CD8-positive, alpha-beta memory T cell (primary cell): ENCODE data around the gene NINL. TPM values are rescaled to one million over a fixed set of nuclear protein-coding genes. Genes with fewer than 3 reads are reported as not detected.

Source experiments
- CTCF ChIA-PET: fragments of 350-600 bp; sonication (Branson Sonifier 250); formaldehyde crosslinking; loops from one replicate; lab custom pipeline; 2021; ENCODE audit warnings: antibody characterized with exemption; lab: Charles Lee
- POLR2A ChIA-PET: fragments of 350-600 bp; sonication (Branson Sonifier 250); formaldehyde crosslinking; loops from one replicate; lab custom pipeline; 2021; ENCODE audit warnings: antibody characterized with exemption; lab: Charles Lee
- DNase-seq, 5 donors: peaks; one replicate each; pipeline versions ENCODE4 v3.0.0 to v3.0.0-alpha.2; 2020 to 2022; ENCODE audit warnings: mixed read lengths in 1 of 5
- H3K27ac ChIP-seq: one replicate; pipeline ENCODE4 v1.7.0; 2013; ENCODE audit warnings: low read depth, mild to moderate bottlenecking, low read length, moderate library complexity
- H3K27me3 ChIP-seq: 2 replicates; pipeline ENCODE4 v1.7.0; 2013; ENCODE audit warnings: low read length, mild to moderate bottlenecking; ENCODE audit not compliant: insufficient read depth, poor library complexity, severe bottlenecking
- H3K36me3 ChIP-seq: 2 replicates; pipeline ENCODE4 v1.7.0; 2013; ENCODE audit warnings: mild to moderate bottlenecking, low read length, moderate library complexity; ENCODE audit not compliant: insufficient read depth
- H3K4me1 ChIP-seq: 2 replicates; pipeline ENCODE4 v1.7.0; 2013; ENCODE audit warnings: mild to moderate bottlenecking, low read length, moderate library complexity; ENCODE audit not compliant: insufficient read depth
- H3K4me3 ChIP-seq: 2 replicates; pipeline ENCODE4 v1.7.0; 2013; ENCODE audit warnings: mild to moderate bottlenecking, low read length
- H3K9me3 ChIP-seq: 2 replicates; pipeline ENCODE4 v1.7.0; 2013; ENCODE audit warnings: mild to moderate bottlenecking, low read length
- H3K27ac Mint-ChIP-seq, 8 donors: one replicate each; pipeline ENCODE4 v1.8.0; 2020 to 2021; ENCODE audit warnings: mixed read lengths in 8 of 8, mild to moderate bottlenecking in 6 of 8, inconsistent platforms in 3 of 8, moderate library complexity in 3 of 8
- H3K27me3 Mint-ChIP-seq, 2 donors: one replicate each; pipeline ENCODE4 v1.8.0; 2020 to 2021; ENCODE audit warnings: mixed read lengths in 2 of 2, mild to moderate bottlenecking in 1 of 2, moderate library complexity in 1 of 2
- H3K36me3 Mint-ChIP-seq, 3 donors: one replicate each; pipeline ENCODE4 v1.8.0; 2020 to 2021; ENCODE audit warnings: mixed read lengths in 3 of 3, inconsistent platforms in 1 of 3, mild to moderate bottlenecking in 1 of 3
- H3K4me1 Mint-ChIP-seq, 3 donors: one replicate each; pipeline ENCODE4 v1.8.0; 2020 to 2021; ENCODE audit warnings: mixed read lengths in 3 of 3, inconsistent platforms in 1 of 3, mild to moderate bottlenecking in 1 of 3
- H3K4me3 Mint-ChIP-seq, 7 donors: one replicate each; pipeline ENCODE4 v1.8.0; 2020 to 2021; ENCODE audit warnings: mixed read lengths in 7 of 7, mild to moderate bottlenecking in 6 of 7, moderate library complexity in 4 of 7, inconsistent platforms in 2 of 7
- H3K9me3 Mint-ChIP-seq, 5 donors: one replicate each; pipeline ENCODE4 v1.8.0; 2020 to 2022; ENCODE audit warnings: mixed read lengths in 5 of 5, mild to moderate bottlenecking in 3 of 5, moderate library complexity in 2 of 5, inconsistent platforms in 1 of 5
- polyA plus RNA-seq: library from polyadenylated mRNA; unstranded; fragments of 300-500 nt; fragmentation: Illumina TruSeq; gene quantifications from one replicate; pipeline ENCODE4 v1.2.3, GENCODE V29; 2021
- total RNA-seq, 2 experiments: library from RNA; stranded (reverse); gene quantifications; one replicate each; pipeline ENCODE4 v1.2.3, GENCODE V29; 2021

The NINL gene
- total and polyA plus RNA-seq, 3 experiments from 2014 or later: 0.64 to 1.5 (median 0.77) TPM

DNA sequence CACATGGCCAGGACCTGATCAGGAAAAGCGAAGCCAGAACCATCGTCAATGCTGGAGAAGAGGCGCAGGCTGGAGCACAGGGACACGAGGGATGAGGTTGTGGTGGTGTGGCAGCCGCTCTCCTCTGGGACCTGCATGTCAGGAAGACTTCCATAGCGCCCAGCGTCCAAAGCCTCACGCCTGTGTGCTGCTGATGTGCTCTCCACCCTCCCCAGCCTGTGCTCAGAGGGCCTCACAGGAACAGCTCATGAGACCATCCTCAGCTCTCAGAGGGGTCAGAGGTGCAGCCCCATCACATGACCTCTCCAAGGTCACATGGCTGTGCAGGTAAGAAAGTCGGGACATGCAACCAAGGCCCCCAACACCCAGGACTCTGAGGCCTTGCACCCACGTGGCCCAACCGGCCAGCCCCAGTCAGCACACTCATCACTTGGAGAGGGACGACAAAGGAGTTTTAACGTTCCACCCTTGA is 84.4 kb downstream of the NINL start:
- Mint-ChIP-seq H3K9me3 (no peaks in the 10 kb centered on the region), H3K27ac (peak overlapping the region in 1 of 8 donors; percentile 11)

GRCh38 chr20:25499855-25500434 is 85.4 kb downstream of the NINL start:
- Mint-ChIP-seq H3K4me1 (no peaks in the 10 kb centered on the region), H3K36me3 (no peaks in the 10 kb centered on the region), H3K27me3 (peaks cover 0 to 2% of the 10 kb centered on the region in 2 donors), H3K4me3 (no peak overlapping the region), H3K27ac (no peak overlapping the region), H3K9me3 (no peaks in the 10 kb centered on the region)
- Histone ChIP-seq H3K4me3 (no peak overlapping the region), H3K27ac (no peak overlapping the region), H3K36me3 (no peaks in the 10 kb centered on the region), H3K27me3 (no peaks in the 10 kb centered on the region), H3K4me1 (no peaks in the 10 kb centered on the region), H3K9me3 (no peaks in the 10 kb centered on the region)
- no peak for DNase-seq
- CTCF ChIA-PET: no interaction called here
- POLR2A ChIA-PET: no interaction called here

More for the DNA sequence above, 84.4 kb downstream of the NINL start:
- CTCF ChIA-PET: no interaction called here
- no peak overlapping the region for H3K4me3 ChIP-seq
- H3K27ac ChIP-seq: no peak overlapping the region
- no peaks in the 10 kb centered on the region for H3K36me3 Mint-ChIP-seq
- no peaks in the 10 kb centered on the region for H3K36me3 ChIP-seq
- POLR2A ChIA-PET: no interaction called here
- DNase-seq: no peak
- no peak overlapping the region for H3K4me3 Mint-ChIP-seq
- H3K4me1 Mint-ChIP-seq: no peaks in the 10 kb centered on the region
- no peaks in the 10 kb centered on the region for H3K9me3 ChIP-seq
- peaks cover 0 to 2% of the 10 kb centered on the region in 2 donors for H3K27me3 Mint-ChIP-seq
- H3K27me3 ChIP-seq: no peaks in the 10 kb centered on the region
- H3K4me1 ChIP-seq: no peaks in the 10 kb centered on the region

GRCh38 chr20:25499031-25499430 is 86.3 kb downstream of the NINL start:
- DNase-seq: no peak
- H3K27ac Mint-ChIP-seq: no peak overlapping the region
- peaks cover 0 to 2% of the 10 kb centered on the region in 2 donors for H3K27me3 Mint-ChIP-seq
- CTCF ChIA-PET: no interaction called here
- H3K4me3 Mint-ChIP-seq: no peak overlapping the region
- Histone ChIP-seq H3K27me3 (no peaks in the 10 kb centered on the region), H3K9me3 (no peaks in the 10 kb centered on the region), H3K36me3 (no peaks in the 10 kb centered on the region), H3K4me1 (no peaks in the 10 kb centered on the region), H3K4me3 (no peak overlapping the region), H3K27ac (no peak overlapping the region)
- H3K36me3 Mint-ChIP-seq: no peaks in the 10 kb centered on the region
- H3K9me3 Mint-ChIP-seq: no peaks in the 10 kb centered on the region
- POLR2A ChIA-PET: no interaction called here
- no peaks in the 10 kb centered on the region for H3K4me1 Mint-ChIP-seq

GRCh38 chr20:25498280-25498606 is 87.1 kb downstream of the NINL start:
- H3K9me3 ChIP-seq: no peaks in the 10 kb centered on the region
- CTCF ChIA-PET: no interaction called here
- no peaks in the 10 kb centered on the region for H3K9me3 Mint-ChIP-seq
- H3K27me3 Mint-ChIP-seq: peaks cover 0 to 2% of the 10 kb centered on the region in 2 donors
- DNase-seq: no peak
- POLR2A ChIA-PET: no interaction called here
- H3K27ac ChIP-seq: no peak overlapping the region
- H3K4me3 Mint-ChIP-seq: no peak overlapping the region
- no peaks in the 10 kb centered on the region for H3K4me1 ChIP-seq
- H3K4me3 ChIP-seq: no peak overlapping the region
- no peaks in the 10 kb centered on the region for H3K36me3 ChIP-seq
- H3K4me1 Mint-ChIP-seq: no peaks in the 10 kb centered on the region
- no peaks in the 10 kb centered on the region for H3K27me3 ChIP-seq
- peak overlapping the region in 1 of 8 donors; percentile 84 for H3K27ac Mint-ChIP-seq
- no peaks in the 10 kb centered on the region for H3K36me3 Mint-ChIP-seq

- Mint-ChIP-seq H3K4me3 (no peak overlapping the region), H3K36me3 (no peaks in the 10 kb centered on the region), H3K27ac (no peak overlapping the region), H3K9me3 (no peaks in the 10 kb centered on the region), H3K27me3 (peaks cover 0 to 2% of the 10 kb centered on the region in 2 donors), H3K4me1 (no peaks in the 10 kb centered on the region)
- Histone ChIP-seq H3K4me3 (no peak overlapping the region), H3K4me1 (no peaks in the 10 kb centered on the region), H3K27me3 (no peaks in the 10 kb centered on the region), H3K9me3 (no peaks in the 10 kb centered on the region), H3K27ac (no peak overlapping the region), H3K36me3 (no peaks in the 10 kb centered on the region)
- ChIA-PET POLR2A (no interaction called here), CTCF (no interaction called here)
- DNase-seq: no peak
Observed at GRCh38 chr20:25497586-25498279, 87.6 kb downstream of the NINL start.

GRCh38 chr20:25496968-25497401 is 88.3 kb downstream of the NINL start:
- DNase-seq: no peak
- Mint-ChIP-seq H3K9me3 (no peaks in the 10 kb centered on the region), H3K4me3 (no peak overlapping the region), H3K36me3 (no peaks in the 10 kb centered on the region), H3K27ac (no peak overlapping the region), H3K27me3 (peaks cover 0 to 2% of the 10 kb centered on the region in 2 donors), H3K4me1 (no peaks in the 10 kb centered on the region)
- Histone ChIP-seq H3K4me3 (no peak overlapping the region), H3K36me3 (no peaks in the 10 kb centered on the region), H3K9me3 (no peaks in the 10 kb centered on the region), H3K4me1 (no peaks in the 10 kb centered on the region), H3K27me3 (no peaks in the 10 kb centered on the region), H3K27ac (no peak overlapping the region)
- ChIA-PET POLR2A (no interaction called here), CTCF (no interaction called here)

DNA sequence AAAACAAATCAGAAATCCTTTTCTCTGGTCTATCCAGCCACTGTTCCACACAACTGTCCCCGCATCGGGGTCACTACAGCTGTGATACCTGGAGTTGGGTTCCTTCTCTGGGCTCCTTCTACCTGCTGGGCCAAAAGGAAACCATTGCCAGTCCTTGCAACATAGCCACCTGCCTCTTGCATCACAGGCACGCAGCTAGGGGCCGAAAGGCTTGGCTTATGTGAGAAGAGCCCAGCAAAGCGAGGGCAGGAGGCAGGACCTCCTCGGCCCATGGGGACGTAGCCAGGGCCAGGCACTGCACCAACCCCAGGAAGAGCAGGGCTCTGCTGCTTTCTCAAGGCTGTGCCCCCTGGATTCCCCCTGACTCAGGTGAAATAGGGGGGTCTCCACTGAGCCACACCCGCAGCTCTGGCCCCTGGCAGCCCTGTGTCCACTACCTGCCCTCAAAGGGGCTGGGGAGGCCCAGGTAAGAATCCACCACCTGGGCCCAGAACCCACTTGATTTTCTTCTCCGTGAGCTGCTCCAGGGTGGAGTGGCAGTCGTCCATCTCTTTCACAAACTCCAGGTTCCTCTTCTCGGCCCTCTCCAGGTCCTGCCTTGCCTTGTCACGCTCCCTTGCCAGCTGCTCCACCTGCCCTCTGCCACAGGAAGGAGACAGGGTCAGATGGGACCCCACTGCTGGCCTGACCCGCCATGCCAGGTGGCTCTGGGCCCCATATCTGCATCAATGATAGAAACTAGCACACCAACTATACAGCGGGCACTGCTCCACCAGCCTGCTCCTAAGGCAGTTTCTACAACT is 89.0 kb downstream of the NINL start:
- Histone ChIP-seq H3K4me1 (no peaks in the 10 kb centered on the region), H3K36me3 (no peaks in the 10 kb centered on the region), H3K27me3 (no peaks in the 10 kb centered on the region), H3K4me3 (no peak overlapping the region), H3K9me3 (no peaks in the 10 kb centered on the region), H3K27ac (no peak overlapping the region)
- no peak overlapping the region for H3K27ac Mint-ChIP-seq
- no peaks in the 10 kb centered on the region for H3K4me1 Mint-ChIP-seq
- POLR2A ChIA-PET: no interaction called here
- DNase-seq: no peak
- CTCF ChIA-PET: no interaction called here
- H3K4me3 Mint-ChIP-seq: no peak overlapping the region
- H3K9me3 Mint-ChIP-seq: no peaks in the 10 kb centered on the region
- H3K36me3 Mint-ChIP-seq: no peaks in the 10 kb centered on the region
- H3K27me3 Mint-ChIP-seq: peaks cover 0 to 2% of the 10 kb centered on the region in 2 donors

DNA sequence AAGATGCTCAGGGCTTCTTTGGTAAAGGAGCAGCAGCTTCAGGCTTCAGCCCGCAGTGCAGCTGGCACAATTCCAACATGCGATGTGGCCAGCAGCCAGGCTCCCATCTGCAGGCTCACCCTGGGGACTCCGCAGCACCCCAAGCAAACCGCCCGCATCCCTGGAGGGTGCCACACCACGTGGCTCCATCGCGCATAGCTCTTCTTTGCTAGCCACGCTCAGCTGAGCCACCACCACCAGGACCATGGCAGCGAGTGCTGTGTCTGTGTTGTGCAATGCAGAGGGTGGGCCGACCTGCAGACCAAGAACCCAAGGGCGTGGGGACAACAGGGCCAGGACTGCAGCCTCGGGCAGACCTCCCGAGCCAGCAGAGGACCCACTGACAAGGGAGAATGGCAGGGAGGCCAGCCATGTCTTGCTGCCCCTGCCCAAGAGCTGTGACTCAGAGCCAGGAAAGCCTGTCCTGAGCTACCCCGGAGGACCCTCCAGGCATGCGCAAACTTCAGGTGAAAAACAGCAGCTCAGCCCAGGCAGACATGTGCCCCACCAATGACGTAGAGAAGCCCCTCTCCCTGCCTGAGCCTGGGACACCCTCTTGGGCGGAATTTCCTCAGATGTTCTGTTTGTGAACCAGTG is 90.0 kb downstream of the NINL start:
- POLR2A ChIA-PET: no interaction called here
- CTCF ChIA-PET: no interaction called here
- H3K9me3 Mint-ChIP-seq: no peaks in the 10 kb centered on the region

More for the DNA sequence above, 90.0 kb downstream of the NINL start:
- Histone ChIP-seq H3K27me3 (no peaks in the 10 kb centered on the region), H3K9me3 (no peaks in the 10 kb centered on the region), H3K27ac (no peak overlapping the region), H3K36me3 (no peaks in the 10 kb centered on the region), H3K4me1 (no peaks in the 10 kb centered on the region), H3K4me3 (no peak overlapping the region)
- Mint-ChIP-seq H3K27me3 (no peaks in the 10 kb centered on the region), H3K36me3 (no peaks in the 10 kb centered on the region), H3K4me3 (no peak overlapping the region), H3K4me1 (no peaks in the 10 kb centered on the region), H3K27ac (no peak overlapping the region)
- DNase-seq: no peak
